AG04449 (cell line): Measurements from ENCODE around the gene JCAD.

Experiments
- CTCF ChIA-PET: fragments of 350-600 bp; formaldehyde crosslinking; extraction: SDS; loops from one replicate; lab custom pipeline; 2021; ENCODE audit warnings: antibody characterized with exemption; lab: Yijun Ruan, JAX
- POLR2A ChIA-PET: fragments of 400-600, 350-600 bp; formaldehyde crosslinking; extraction: SDS; loops from one replicate; lab custom pipeline; 2020; ENCODE audit warnings: antibody characterized with exemption, inconsistent platforms; lab: Yijun Ruan, JAX
- DNase-seq: peaks from one replicate; pipeline ENCODE4 v3.0.0-alpha.2; 2010; ENCODE audit warnings: low read depth, low spot score
- H3K4me3 ChIP-seq: 2 replicates; pipeline ENCODE4 v1.5.1; 2011; ENCODE audit warnings: low read depth, mild to moderate bottlenecking, control low read depth, low read length
- TF ChIP-seq, protein P1 (sequence below): IDR thresholded peaks from one replicate; pipeline ENCODE4 v1.5.1; 2011; ENCODE audit warnings: mild to moderate bottlenecking, moderate library complexity, low read length, control low read depth, inconsistent platforms; ENCODE audit not compliant: insufficient read depth; ENCODE audit errors: missing control alignments

Gene JCAD

GRCh38 chr10:30046476-30046875 lies 12.9 kb downstream of the JCAD start:
- DNase-seq = no peak
- no peak overlapping the region for H3K4me3 ChIP-seq
- TF ChIP-seq, protein P1, sequence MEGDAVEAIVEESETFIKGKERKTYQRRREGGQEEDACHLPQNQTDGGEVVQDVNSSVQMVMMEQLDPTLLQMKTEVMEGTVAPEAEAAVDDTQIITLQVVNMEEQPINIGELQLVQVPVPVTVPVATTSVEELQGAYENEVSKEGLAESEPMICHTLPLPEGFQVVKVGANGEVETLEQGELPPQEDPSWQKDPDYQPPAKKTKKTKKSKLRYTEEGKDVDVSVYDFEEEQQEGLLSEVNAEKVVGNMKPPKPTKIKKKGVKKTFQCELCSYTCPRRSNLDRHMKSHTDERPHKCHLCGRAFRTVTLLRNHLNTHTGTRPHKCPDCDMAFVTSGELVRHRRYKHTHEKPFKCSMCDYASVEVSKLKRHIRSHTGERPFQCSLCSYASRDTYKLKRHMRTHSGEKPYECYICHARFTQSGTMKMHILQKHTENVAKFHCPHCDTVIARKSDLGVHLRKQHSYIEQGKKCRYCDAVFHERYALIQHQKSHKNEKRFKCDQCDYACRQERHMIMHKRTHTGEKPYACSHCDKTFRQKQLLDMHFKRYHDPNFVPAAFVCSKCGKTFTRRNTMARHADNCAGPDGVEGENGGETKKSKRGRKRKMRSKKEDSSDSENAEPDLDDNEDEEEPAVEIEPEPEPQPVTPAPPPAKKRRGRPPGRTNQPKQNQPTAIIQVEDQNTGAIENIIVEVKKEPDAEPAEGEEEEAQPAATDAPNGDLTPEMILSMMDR = no peak
- ChIA-PET CTCF (interaction anchor here (1.0 kb wide), 1 partner anchor 20 kb away, joined by 3 read pairs; no protein-coding TSS in a partner anchor), POLR2A (no interaction called here)

DNA sequence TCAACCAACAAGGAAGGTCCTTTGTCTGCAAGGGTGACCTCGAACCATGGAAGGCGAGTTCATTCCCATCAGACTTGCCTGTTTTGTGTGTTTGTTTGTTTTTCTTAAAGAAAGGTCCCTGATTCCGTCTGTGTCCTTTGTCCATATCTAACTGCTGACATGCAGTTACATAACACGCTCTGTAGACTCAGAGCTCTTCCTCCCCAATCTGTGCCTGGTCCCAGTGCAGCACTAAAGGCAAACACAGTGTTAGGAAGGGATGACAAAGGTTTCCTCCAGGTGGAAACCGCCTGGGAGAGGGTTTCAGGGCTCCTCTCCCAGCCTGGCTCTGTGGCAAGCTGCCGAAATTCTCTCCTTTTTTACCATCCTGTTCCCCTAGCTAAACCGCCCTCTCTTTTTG lies 13.4 kb downstream of the JCAD start:
- CTCF ChIA-PET = interaction anchor here (1.0 kb wide), 1 partner anchor 19 kb away, joined by 3 read pairs; no protein-coding TSS in a partner anchor
- no peak overlapping the region for H3K4me3 ChIP-seq
- POLR2A ChIA-PET = no interaction called here
- no peak for DNase-seq
- TF ChIP-seq, protein P1 = no peak

GRCh38 chr10:30043476-30044270 lies 15.7 kb downstream of the JCAD start:
- DNase-seq = no peak
- no peak overlapping the region for H3K4me3 ChIP-seq
- TF ChIP-seq, protein P1 = no peak
- CTCF ChIA-PET = interaction anchor here (3.8 kb wide), 1 partner anchor 197 kb away, joined by 17 read pairs; no protein-coding TSS in a partner anchor
- POLR2A ChIA-PET = no interaction called here

DNA sequence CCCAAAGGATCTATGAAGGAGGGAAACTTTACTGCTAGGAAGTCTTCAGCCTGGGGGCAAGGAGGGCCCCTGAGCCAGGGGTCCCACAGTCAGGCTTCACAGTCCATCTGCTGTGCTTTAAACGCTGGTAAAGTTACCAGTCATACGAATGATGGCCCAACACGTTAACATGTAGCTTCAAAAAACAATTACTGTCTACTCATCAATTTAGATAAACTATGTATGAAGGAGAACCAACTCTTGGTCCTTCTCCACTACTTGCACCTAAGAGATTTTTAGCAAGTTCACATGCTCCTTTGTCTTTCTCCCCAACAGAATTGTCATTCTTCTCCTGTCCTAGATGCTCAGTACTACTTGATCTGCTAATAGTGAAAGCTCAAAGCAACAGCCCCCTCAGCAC lies 16.6 kb downstream of the JCAD start:
- POLR2A ChIA-PET = no interaction called here
- no peak overlapping the region for H3K4me3 ChIP-seq
- CTCF ChIA-PET = interaction anchor here (1.4 to 3.8 kb wide), 3 partner anchors 10 to 227 kb away, joined by 3 to 17 read pairs (median 6); no protein-coding TSS in a partner anchor
- DNase-seq = no peak
- TF ChIP-seq, protein P1 = no peak

- CTCF ChIA-PET = interaction anchor here (0.7 to 3.8 kb wide), 7 partner anchors 9 to 228 kb away, joined by 3 to 17 read pairs (median 6); no protein-coding TSS in a partner anchor
- DNase-seq = no peak
- TF ChIP-seq, protein P1 = no peak
- POLR2A ChIA-PET = interaction anchor here (0.8 kb wide), 1 partner anchor 10 kb away, joined by 3 read pairs; no protein-coding TSS in a partner anchor
- no peak overlapping the region for H3K4me3 ChIP-seq
These were observed 17.9 kb downstream of the JCAD start for GRCh38 chr10:30041196-30042105.

DNA sequence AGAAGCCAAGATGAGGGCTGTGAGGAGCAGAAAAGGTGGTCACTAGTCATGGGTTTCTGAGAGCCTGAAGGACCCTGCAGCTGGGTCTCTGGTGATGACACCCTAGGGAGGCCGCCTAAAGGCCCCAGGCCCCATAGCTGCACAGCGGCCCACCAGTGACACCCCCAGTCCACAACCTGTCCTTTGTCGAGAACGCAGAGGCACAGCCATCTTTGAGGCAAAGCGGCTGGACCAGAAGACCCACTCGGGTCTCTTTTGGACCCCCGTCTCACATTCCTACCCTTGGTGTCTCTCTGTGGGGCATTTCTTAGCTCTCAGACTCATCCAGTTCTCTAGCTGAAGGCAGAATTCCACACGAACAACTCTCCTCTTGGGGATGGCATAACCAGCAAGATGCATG lies 18.8 kb downstream of the JCAD start:
- CTCF ChIA-PET = interaction anchor here (1.6 to 3.8 kb wide), 3 partner anchors 39 to 200 kb away, joined by 6 to 17 read pairs (median 11); no protein-coding TSS in a partner anchor
- TF ChIP-seq, protein P1 = no peak

More for the DNA sequence above, 18.8 kb downstream of the JCAD start:
- H3K4me3 ChIP-seq = no peak overlapping the region
- DNase-seq = no peak
- POLR2A ChIA-PET = no interaction called here
